IMR-90 (cell line): ENCODE results near the gene ZNF821. TPM values are rescaled to one million over a fixed set of nuclear protein-coding genes. Genes with fewer than 3 reads are reported as not detected.

ENCODE experiments used
- ATAC-seq: fragments of 200-7000 bp; cut with Tn5 transposase; 2 replicates; pipeline ENCODE4 v1.9.1; 2020; ENCODE audit warnings: low read depth, mild to moderate bottlenecking, moderate library complexity
- BruUV-seq: library from RNA; stranded (reverse); fragments of 400-500 nt; replicated peaks from 2 replicates; lab custom pipeline; 2021; lab: Mats Ljungman, UMichigan
- CTCF ChIA-PET: fragments of 300-600 bp; formaldehyde crosslinking; extraction: SDS; loops from one replicate; lab custom pipeline; 2021; ENCODE audit warnings: antibody characterized with exemption; lab: Yijun Ruan, JAX
- POLR2A ChIA-PET: fragments of 300-600 bp; sonication (Branson Sonifier 250); formaldehyde crosslinking; loops from one replicate; lab custom pipeline; 2022; ENCODE audit warnings: antibody characterized with exemption; ENCODE audit not compliant: unreplicated experiment; lab: Charles Lee
- DNase-seq: peaks from one replicate; pipeline ENCODE4 v3.0.0; 2013
- H2AFZ ChIP-seq: replicated peaks from 2 replicates; pipeline ENCODE3; 2013; ENCODE audit warnings: low read length, mild to moderate bottlenecking; ENCODE audit not compliant: poor library complexity
- H2AK5ac ChIP-seq: 2 replicates; pipeline ENCODE4 v1.6.1; 2013; ENCODE audit warnings: low read depth, low read length, inconsistent platforms
- H2AK9ac ChIP-seq: replicated peaks from 2 replicates; pipeline ENCODE3; 2013; ENCODE audit warnings: mild to moderate bottlenecking, low read depth, low read length, moderate library complexity; ENCODE audit not compliant: poor library complexity
- H2BK120ac ChIP-seq: 2 replicates; pipeline ENCODE4 v1.6.1; 2013; ENCODE audit warnings: low read depth, low read length, inconsistent platforms
- H2BK15ac ChIP-seq: 3 replicates; pipeline ENCODE4 v1.6.1; 2013; ENCODE audit warnings: low read depth, low read length, inconsistent platforms
- H2BK20ac ChIP-seq: 2 replicates; pipeline ENCODE4 v1.6.1; 2013; ENCODE audit warnings: low read depth, mild to moderate bottlenecking, inconsistent platforms, low read length, moderate library complexity
- H2BK5ac ChIP-seq: 2 replicates; pipeline ENCODE4 v1.6.1; 2013; ENCODE audit warnings: mild to moderate bottlenecking, low read depth, low read length, inconsistent platforms; ENCODE audit not compliant: poor library complexity, severe bottlenecking
- H3K14ac ChIP-seq: replicated peaks from 2 replicates; pipeline ENCODE4 v1.6.1; 2013; ENCODE audit warnings: low read depth, low read length, inconsistent platforms
- H3K18ac ChIP-seq: 2 replicates; pipeline ENCODE4 v1.6.1; 2013; ENCODE audit warnings: low read depth, low read length, control low read depth
- H3K23ac ChIP-seq: 2 replicates; pipeline ENCODE4 v1.6.1; 2013; ENCODE audit warnings: low read depth, low read length, inconsistent platforms
- H3K27ac ChIP-seq: 2 replicates; pipeline ENCODE4 v1.5.1; 2013; ENCODE audit warnings: mild to moderate bottlenecking, control low read depth, low read length; ENCODE audit not compliant: insufficient read depth
- H3K27me3 ChIP-seq: 2 replicates; pipeline ENCODE4 v1.6.1; 2013; ENCODE audit warnings: low read length; ENCODE audit not compliant: control insufficient read depth, insufficient read depth
- H3K36me3 ChIP-seq: 2 replicates; pipeline ENCODE4 v1.6.1; 2013; ENCODE audit warnings: low read length, mixed read lengths; ENCODE audit not compliant: control insufficient read depth, insufficient read depth
- H3K4ac ChIP-seq: 2 replicates; pipeline ENCODE4 v1.6.1; 2013; ENCODE audit warnings: low read depth, low read length, inconsistent platforms
- H3K4me1 ChIP-seq: 2 replicates; pipeline ENCODE4 v1.6.1; 2013; ENCODE audit warnings: low read length, mixed read lengths; ENCODE audit not compliant: control insufficient read depth, insufficient read depth
- H3K4me2 ChIP-seq: 2 replicates; pipeline ENCODE4 v1.6.1; 2013; ENCODE audit warnings: low read depth, mild to moderate bottlenecking, control low read depth, low read length, moderate library complexity
- H3K4me3 ChIP-seq: 2 replicates; pipeline ENCODE4 v1.5.1; 2013; ENCODE audit warnings: low read depth, mild to moderate bottlenecking, control low read depth, low read length, moderate library complexity; ENCODE audit not compliant: insufficient read depth
- H3K56ac ChIP-seq: 2 replicates; pipeline ENCODE4 v1.6.1; 2013; ENCODE audit warnings: low read length, inconsistent platforms; ENCODE audit not compliant: insufficient read depth; ENCODE audit errors: extremely low read depth
- H3K79me1 ChIP-seq, 2 experiments: 2 replicates each; pipeline ENCODE4 v1.6.1; 2013; ENCODE audit warnings: low read length in 2 of 2, inconsistent platforms in 1 of 2, low read depth in 1 of 2
- H3K9ac ChIP-seq: 2 replicates; pipeline ENCODE4 v1.6.1; 2013; ENCODE audit warnings: low read depth, low read length, control low read depth
- H3K9me1 ChIP-seq: 2 replicates; pipeline ENCODE4 v1.6.1; 2013; ENCODE audit warnings: low read length, inconsistent platforms; ENCODE audit not compliant: insufficient read depth
- H3K9me3 ChIP-seq: 2 replicates; pipeline ENCODE4 v1.6.1; 2013; ENCODE audit warnings: low read length; ENCODE audit not compliant: control insufficient read depth, insufficient read depth
- H4K20me1 ChIP-seq: 2 replicates; pipeline ENCODE4 v1.6.1; 2013; ENCODE audit warnings: low read length, inconsistent platforms; ENCODE audit not compliant: insufficient read depth
- H4K5ac ChIP-seq: 2 replicates; pipeline ENCODE4 v1.6.1; 2013; ENCODE audit warnings: mild to moderate bottlenecking, low read depth, low read length, control low read depth
- H4K8ac ChIP-seq, 2 experiments: 2 replicates each; pipeline ENCODE4 v1.6.1; 2013; ENCODE audit warnings: low read depth in 2 of 2, low read length in 2 of 2, control low read depth in 1 of 2, inconsistent platforms in 1 of 2
- H4K91ac ChIP-seq: 2 replicates; pipeline ENCODE4 v1.6.1; 2013; ENCODE audit warnings: low read depth, low read length, inconsistent platforms; ENCODE audit not compliant: insufficient read depth
- CTCF ChIP-seq: conservative IDR thresholded peaks from 2 replicates; pipeline ENCODE4 v1.5.1; 2012; ENCODE audit warnings: mild to moderate bottlenecking, low read depth, low read length, improper control_type of control experiment
- ELK1 ChIP-seq: fragments of 150-350 bp; IDR thresholded peaks from 2 replicates; pipeline ENCODE4 v1.6.1; 2016; ENCODE audit warnings: low read depth, mild to moderate bottlenecking, low read length, moderate library complexity, borderline replicate concordance
- MAFK ChIP-seq: IDR thresholded peaks from 2 replicates; pipeline ENCODE4 v1.6.1; 2012; ENCODE audit warnings: low read depth, low read length, improper control_type of control experiment
- RCOR1 ChIP-seq: IDR thresholded peaks from 2 replicates; pipeline ENCODE4 v1.6.1; 2012; ENCODE audit warnings: mild to moderate bottlenecking, low read length, improper control_type of control experiment; ENCODE audit not compliant: insufficient replicate concordance
- WGBS, 2 experiments: methylation state at CpG; one replicate each; pipeline versions ENCODE4 v1.1.5 to v1.1.7; 2013; ENCODE audit warnings: missing lambda C conversion rate in 2 of 2; ENCODE audit not compliant: insufficient read length in 1 of 2; ENCODE audit errors: extremely low coverage in 2 of 2; 5-methylcytosine and 5-hydroxymethylcytosine counted together
- dilution Hi-C: fragments of 300-500 bp; cut with HindIII; formaldehyde crosslinking; loops from one replicate; pipeline ENCODE4 v1.14.3; 2018; ENCODE audit warnings: low sequenced_read_pairs; ENCODE audit not compliant: unreplicated experiment
- in situ Hi-C: fragments of 300-500 bp; cut with MboI; formaldehyde crosslinking; loops from 3 replicates; pipeline ENCODE4 v1.14.3; 2019; ENCODE audit warnings: low sequenced_read_pairs, inconsistent platforms, mixed read lengths
- intact Hi-C: fragments of 100-400 bp; cut with micrococcal nuclease; formaldehyde crosslinking; loops from 2 replicates; pipeline ENCODE4 v1.10.0; 2022
- polyA plus RNA-seq, 3 experiments: library from polyadenylated mRNA; depleted of rRNA; stranded (reverse); fragments of >200 nt; gene quantifications; 2 replicates each; pipeline ENCODE4 v1.2.3, GENCODE V29; 2012; ENCODE audit warnings: low replicate concordance in 1 of 3
- total RNA-seq: library from RNA; depleted of rRNA; stranded (reverse); fragments of >200 nt; gene quantifications from 2 replicates; pipeline ENCODE4 v1.2.3, GENCODE V29; 2012

Gene ZNF821
- total and polyA plus RNA-seq, 2 of the 4 experiments (the other 2 are of a cell fraction) = 5.9 to 6.0 TPM

- Histone ChIP-seq H3K4me1 (no peaks in the 10 kb centered on the region), H4K5ac (no peak overlapping the region), H3K14ac (no peak overlapping the region), H2BK5ac (no peak overlapping the region), H3K9me3 (no peaks in the 10 kb centered on the region), H3K9me1 (peaks cover 6% of the 10 kb centered on the region), H3K4me2 (no peak overlapping the region), H3K4me3 (no peak overlapping the region), H2BK120ac (no peak overlapping the region), H4K91ac (no peak overlapping the region), H3K36me3 (peaks cover 3% of the 10 kb centered on the region), H2BK20ac (no peak overlapping the region), H3K27ac (no peak overlapping the region), H4K20me1 (peaks cover 94% of the 10 kb centered on the region), H3K27me3 (no peaks in the 10 kb centered on the region), H2AK9ac (no peak overlapping the region), H4K8ac (no peak overlapping the region), H3K23ac (no peak overlapping the region), H3K56ac (no peak overlapping the region), H3K79me1 (peaks cover 0 to 37% of the 10 kb centered on the region in 2 experiments; a peak in 2 of 4 replicates), H2AFZ (no peak overlapping the region), H3K18ac (no peak overlapping the region), H3K9ac (no peak overlapping the region), H2AK5ac (no peak overlapping the region), H2BK15ac (no peak overlapping the region), H3K4ac (no peak overlapping the region)
- in situ Hi-C loops (no loop called here), intact Hi-C loops (no loop called here), dilution Hi-C loops (no loop called here)
- ChIA-PET POLR2A (no interaction called here), CTCF (interaction anchor here (0.7 to 0.9 kb wide), 2 partner anchors 13 to 52 kb away, joined by 3 read pairs; no protein-coding TSS in a partner anchor)
- TF ChIP-seq RCOR1 (no peak), ELK1 (no peak), MAFK (no peak), CTCF (no peak)
- ATAC-seq = no peak
- no peak for DNase-seq
- 96% methylated on average over 4 of the region's 9 CpGs; no CpG with 5 or more reads in 1 of the 2 experiments for WGBS, 2 experiments
- no TSS peak for BruUV-seq
Measured at GRCh38 chr16:71904239-71904638, 20.3 kb upstream of the ZNF821 start.
